HCT116 (cell line): Measurements from ENCODE around the gene SVIP. TPM values are rescaled to one million over a fixed set of nuclear protein-coding genes. Genes with fewer than 3 reads are reported as not detected.

Source experiments
- ATAC-seq: fragments of 200-7000 bp; cut with Tn5 transposase; 2 replicates; pipeline ENCODE4 v1.9.1; 2020; ENCODE audit warnings: mild to moderate bottlenecking, moderate library complexity
- BruUV-seq: library from RNA; stranded (reverse); fragments of 400-500 nt; replicated peaks from 2 replicates; lab custom pipeline; 2021; lab: Mats Ljungman, UMichigan
- CTCF ChIA-PET: fragments of 300-600 bp; sonication (Branson Sonifier 250); formaldehyde crosslinking; loops from one replicate; lab custom pipeline; 2021; ENCODE audit warnings: antibody characterized with exemption; lab: Charles Lee
- POLR2A ChIA-PET: fragments of 300-600, 350-600 bp; sonication (Branson Sonifier 250); formaldehyde crosslinking; loops from one replicate; lab custom pipeline; 2021; ENCODE audit warnings: antibody characterized with exemption; lab: Charles Lee
- RAD21 ChIA-PET, 2 experiments: fragments of 300-600 bp; sonication (Branson Sonifier 250); formaldehyde crosslinking; loops; one replicate each; lab custom pipeline; 2023; ENCODE audit warnings: low total read pairs in 2 of 2; ENCODE audit not compliant: uncharacterized antibody in 2 of 2, unreplicated experiment in 2 of 2, low non-redundant PET in 1 of 2; lab: Charles Lee
- DNase-seq: peaks from one replicate; pipeline ENCODE4 v3.0.0-alpha.2; 2010; ENCODE audit warnings: low read depth, low spot score
- H2AFZ ChIP-seq: fragments of 200-600 bp; shearing (Covaris generic), sonication (generic); 2 replicates; pipeline ENCODE4 v1.6.1; 2017; ENCODE audit warnings: low read depth, mixed run types, mixed read lengths, antibody characterized with exemption, low read length; ENCODE audit not compliant: poor library complexity, severe bottlenecking
- H3K27ac ChIP-seq: 2 replicates; pipeline ENCODE4 v1.5.1; 2012; ENCODE audit warnings: low read depth, low read length
- H3K27me3 ChIP-seq: fragments of 200-600 bp; sonication (generic); 2 replicates; pipeline ENCODE4 v1.6.1; 2016; ENCODE audit warnings: mixed run types, low read length, mixed read lengths; ENCODE audit not compliant: insufficient read depth
- H3K36me3 ChIP-seq, 2 experiments: fragments of 200-500 bp in 1 of 2; fragments of 200-600 bp in 1 of 2; sonication (Bioruptor generic) in 1 of 2; sonication (generic) in 1 of 2; 2 replicates each; pipeline versions ENCODE4 v1.5.1 to v1.6.1; 2014 to 2016; ENCODE audit warnings: low read length in 2 of 2, inconsistent platforms in 1 of 2, mixed read lengths in 1 of 2, mixed run types in 1 of 2; ENCODE audit not compliant: insufficient read depth in 2 of 2, control insufficient read depth in 1 of 2
- H3K4me1 ChIP-seq, 2 experiments: fragments of 200-600 bp in 1 of 2; sonication (generic) in 1 of 2; 2 replicates each; pipeline versions ENCODE4 v1.5.1 to v1.6.1; 2012 to 2017; ENCODE audit warnings: low read length in 2 of 2, inconsistent platforms in 1 of 2, mild to moderate bottlenecking in 1 of 2, mixed read lengths in 1 of 2, mixed run types in 1 of 2, moderate library complexity in 1 of 2; ENCODE audit not compliant: insufficient read depth in 2 of 2, control insufficient read depth in 1 of 2
- H3K4me2 ChIP-seq: fragments of 200-600 bp; sonication (generic); 2 replicates; pipeline ENCODE4 v1.6.1; 2017; ENCODE audit warnings: mixed run types, low read length, mixed read lengths
- H3K4me3 ChIP-seq, 2 experiments: fragments of 200-600 bp in 1 of 2; sonication (generic) in 1 of 2; replicated peaks in 1 of 2; 2 replicates each; pipeline ENCODE4 v1.5.1; 2011 to 2016; ENCODE audit warnings: low read length in 2 of 2, control low read depth in 1 of 2, low read depth in 1 of 2, mild to moderate bottlenecking in 1 of 2, mixed read lengths in 1 of 2, mixed run types in 1 of 2
- H3K79me2 ChIP-seq: fragments of 200-600 bp; sonication (generic); 2 replicates; pipeline ENCODE4 v1.6.1; 2017; ENCODE audit warnings: mild to moderate bottlenecking, mixed run types, low read length, moderate library complexity, mixed read lengths; ENCODE audit not compliant: insufficient read depth
- H3K9ac ChIP-seq: fragments of 200-600 bp; sonication (generic); 2 replicates; pipeline ENCODE4 v1.6.1; 2016; ENCODE audit warnings: low read length, mixed read lengths
- H3K9me2 ChIP-seq: fragments of 200-600 bp; sonication (generic), shearing (Covaris generic); 2 replicates; pipeline ENCODE4 v1.6.1; 2017; ENCODE audit warnings: mixed run types, mild to moderate bottlenecking, moderate library complexity; ENCODE audit not compliant: insufficient read depth
- H3K9me3 ChIP-seq, 2 experiments: fragments of 200-500 bp in 1 of 2; fragments of 200-600 bp in 1 of 2; sonication (Bioruptor generic) in 1 of 2; sonication (generic) in 1 of 2; 2 replicates each; pipeline ENCODE4 v1.6.1; 2014 to 2017; ENCODE audit warnings: low read length in 2 of 2, mixed read lengths in 2 of 2, inconsistent platforms in 1 of 2, low read depth in 1 of 2, mild to moderate bottlenecking in 1 of 2, mixed run types in 1 of 2, moderate library complexity in 1 of 2; ENCODE audit not compliant: control insufficient read depth in 1 of 2, insufficient read depth in 1 of 2
- H4K20me1 ChIP-seq: fragments of 200-600 bp; sonication (generic), shearing (Covaris generic); 2 replicates; pipeline ENCODE4 v1.6.1; 2017; ENCODE audit warnings: mixed run types, mild to moderate bottlenecking, moderate library complexity; ENCODE audit not compliant: insufficient read depth
- ATF3 ChIP-seq: IDR thresholded peaks from 2 replicates; pipeline ENCODE4 v1.6.1; 2012
- CBX3 ChIP-seq: IDR thresholded peaks from 2 replicates; pipeline ENCODE4 v1.6.1; 2012; ENCODE audit warnings: low read depth
- CEBPB ChIP-seq: IDR thresholded peaks from 2 replicates; pipeline ENCODE4 v1.6.1; 2012; ENCODE audit warnings: low read depth
- CTCF ChIP-seq, 3 experiments: fragments of 200-600 bp in 1 of 3; sonication (generic) in 1 of 3; IDR thresholded peaks in 2 of 3; conservative IDR thresholded peaks in 1 of 3; 2 replicates each; pipeline ENCODE4 v1.5.1; 2012 to 2017; ENCODE audit warnings: low read depth in 2 of 3, low read length in 2 of 3, antibody characterized with exemption in 1 of 3, borderline replicate concordance in 1 of 3, control low read depth in 1 of 3, mild to moderate bottlenecking in 1 of 3, mixed read lengths in 1 of 3, mixed run types in 1 of 3, moderate library complexity in 1 of 3; ENCODE audit not compliant: insufficient read depth in 1 of 3
- EGR1 ChIP-seq: IDR thresholded peaks from 2 replicates; pipeline ENCODE4 v1.6.1; 2012; ENCODE audit warnings: low read depth
- EZH2 ChIP-seq: fragments of 200-600 bp; sonication (generic); IDR thresholded peaks from 2 replicates; pipeline ENCODE4 v1.6.1; 2017; ENCODE audit warnings: antibody characterized with exemption, mixed run types
- EZH2phosphoT487 ChIP-seq: fragments of 200-600 bp; IDR thresholded peaks from 2 replicates; pipeline ENCODE4 v1.6.1; 2018; ENCODE audit warnings: antibody characterized with exemption, borderline replicate concordance
- FOSL1 ChIP-seq: IDR thresholded peaks from 2 replicates; pipeline ENCODE4 v1.6.1; 2012; ENCODE audit warnings: low read depth
- JUND ChIP-seq: IDR thresholded peaks from 2 replicates; pipeline ENCODE4 v1.6.1; 2012
- POLR2A ChIP-seq: IDR thresholded peaks from 2 replicates; pipeline ENCODE4 v1.7.0; 2011; ENCODE audit warnings: borderline replicate concordance; ENCODE audit not compliant: insufficient read depth, insufficient read length; ENCODE audit errors: extremely low read depth
- POLR2AphosphoS5 ChIP-seq: IDR thresholded peaks from 2 replicates; pipeline ENCODE4 v1.6.1; 2011; ENCODE audit warnings: mild to moderate bottlenecking, low read depth, low read length, moderate library complexity
- RAD21 ChIP-seq: IDR thresholded peaks from 2 replicates; pipeline ENCODE4 v1.6.1; 2012; ENCODE audit warnings: low read depth, mild to moderate bottlenecking
- SIN3A ChIP-seq: IDR thresholded peaks from 2 replicates; pipeline ENCODE4 v1.6.1; 2012; ENCODE audit warnings: low read depth
- SP1 ChIP-seq: IDR thresholded peaks from 2 replicates; pipeline ENCODE4 v1.6.1; 2012; ENCODE audit warnings: low read depth
- SRF ChIP-seq: IDR thresholded peaks from 2 replicates; pipeline ENCODE4 v1.6.1; 2012; ENCODE audit warnings: low read depth
- ZFX ChIP-seq: fragments of 450-650 bp; IDR thresholded peaks from 2 replicates; pipeline ENCODE4 v1.6.1; 2017
- intact Hi-C: fragments of 100-400 bp; cut with micrococcal nuclease; formaldehyde crosslinking; loops from 2 replicates; pipeline ENCODE4 v1.10.0; 2022
- total RNA-seq: library from RNA; stranded (reverse); gene quantifications from one replicate; pipeline ENCODE4 v1.2.1, GENCODE V29; 2021; ENCODE audit not compliant: unreplicated experiment
- TF ChIP-seq, protein P1 (sequence below): IDR thresholded peaks from 2 replicates; pipeline ENCODE4 v1.6.1; 2011; ENCODE audit warnings: mild to moderate bottlenecking, low read length, moderate library complexity; ENCODE audit not compliant: insufficient replicate concordance; ENCODE audit errors: extremely low read depth

The SVIP gene
- total RNA-seq, 1 experiment from 2014 or later, result 18.6 TPM

DNA sequence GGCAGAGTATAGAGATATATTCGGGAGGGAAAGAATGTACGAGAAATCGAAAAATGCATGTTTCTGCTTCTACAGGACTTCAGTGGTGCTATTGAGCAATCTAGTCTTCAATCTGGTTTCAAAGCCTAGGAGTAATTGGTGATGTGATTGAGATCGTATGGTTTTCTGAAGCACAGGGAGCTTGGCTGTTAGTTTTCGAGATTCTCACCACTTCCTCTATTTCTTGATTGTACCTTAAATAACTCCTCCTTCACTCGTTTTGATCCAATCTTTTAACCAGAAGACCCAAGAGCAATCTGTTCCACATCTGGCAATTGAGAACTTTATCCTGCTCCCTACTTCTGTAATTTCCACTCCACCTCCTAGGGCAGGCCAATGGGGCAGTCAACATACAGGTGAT is 30.2 kb upstream of the SVIP start:
- CTCF ChIA-PET, result interaction anchor here (1.0 kb wide), 1 partner anchor 11 kb away, joined by 3 read pairs; no protein-coding TSS in a partner anchor
- Histone ChIP-seq H3K27ac (no peak overlapping the region), H3K4me3 (no peak overlapping the region), H3K27me3 (no peaks in the 10 kb centered on the region), H3K9ac (no peak overlapping the region), H3K4me2 (no peak overlapping the region), H3K9me3 (no peaks in the 10 kb centered on the region), H2AFZ (no peak overlapping the region), H3K36me3 (no peaks in the 10 kb centered on the region), H3K79me2 (no peaks in the 10 kb centered on the region), H3K9me2 (no peaks in the 10 kb centered on the region), H4K20me1 (no peaks in the 10 kb centered on the region), H3K4me1 (no peaks in the 10 kb centered on the region)
- RAD21 ChIA-PET, result no interaction called here
- intact Hi-C loops, result no loop called here
- POLR2A ChIA-PET, result interaction anchor here (1.1 kb wide), 1 partner anchor 30 kb away, joined by 3 read pairs; the partner anchor contains the start of gene SVIP
- no peak for ATAC-seq
- TF ChIP-seq POLR2A, result no peak
- no peak for TF ChIP-seq EZH2
- TF ChIP-seq SRF, result no peak
- no peak for TF ChIP-seq SP1
- TF ChIP-seq EZH2phosphoT487, result no peak
- TF ChIP-seq, protein P1, sequence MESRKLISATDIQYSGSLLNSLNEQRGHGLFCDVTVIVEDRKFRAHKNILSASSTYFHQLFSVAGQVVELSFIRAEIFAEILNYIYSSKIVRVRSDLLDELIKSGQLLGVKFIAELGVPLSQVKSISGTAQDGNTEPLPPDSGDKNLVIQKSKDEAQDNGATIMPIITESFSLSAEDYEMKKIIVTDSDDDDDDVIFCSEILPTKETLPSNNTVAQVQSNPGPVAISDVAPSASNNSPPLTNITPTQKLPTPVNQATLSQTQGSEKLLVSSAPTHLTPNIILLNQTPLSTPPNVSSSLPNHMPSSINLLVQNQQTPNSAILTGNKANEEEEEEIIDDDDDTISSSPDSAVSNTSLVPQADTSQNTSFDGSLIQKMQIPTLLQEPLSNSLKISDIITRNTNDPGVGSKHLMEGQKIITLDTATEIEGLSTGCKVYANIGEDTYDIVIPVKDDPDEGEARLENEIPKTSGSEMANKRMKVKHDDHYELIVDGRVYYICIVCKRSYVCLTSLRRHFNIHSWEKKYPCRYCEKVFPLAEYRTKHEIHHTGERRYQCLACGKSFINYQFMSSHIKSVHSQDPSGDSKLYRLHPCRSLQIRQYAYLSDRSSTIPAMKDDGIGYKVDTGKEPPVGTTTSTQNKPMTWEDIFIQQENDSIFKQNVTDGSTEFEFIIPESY, result no peak
- TF ChIP-seq JUND, result no peak
- no peak for TF ChIP-seq SIN3A
- no peak for TF ChIP-seq CBX3
- no peak for TF ChIP-seq FOSL1
- no peak for TF ChIP-seq POLR2AphosphoS5
- TF ChIP-seq EGR1, result no peak
- TF ChIP-seq RAD21, result no peak
- no peak for TF ChIP-seq CTCF (IDR thresholded peaks at IDR 0.05 in 2 of 3, conservative IDR thresholded peaks at IDR 0.05 in 1 of 3; ENCODE audit: borderline replicate concordance in 1 of 3, insufficient read depth in 1 of 3, low read depth in 2 of 3, low read length in 2 of 3)
- TF ChIP-seq ATF3, result no peak
- no peak for TF ChIP-seq ZFX
- TF ChIP-seq CEBPB, result no peak
- DNase-seq, result no peak
- no TSS peak for BruUV-seq
